ENCODE measurements around the gene COL6A6. TPM values are rescaled to one million over a fixed set of nuclear protein-coding genes. Genes with fewer than 3 reads are reported as not detected.
"Not testable (repeated sequence)": the region's sequence is repeated elsewhere in the genome, so short reads cannot be mapped to it uniquely, and the experiment has no call there.

The COL6A6 gene
- total RNA-seq, 2 donors from 2014 or later, result not detected

GRCh38 chr3:130527426-130527825 is 10.4 kb downstream of the COL6A6 start:
- intact Hi-C loops (cut with DNase I, micrococcal nuclease), result no loop called here
- ATAC-seq (no peak), DNase-seq (no peak)

GRCh38 chr3:130528120-130528519 is 11.1 kb downstream of the COL6A6 start:
- intact Hi-C loops (cut with DNase I, micrococcal nuclease), result no loop called here
- no peak for DNase-seq
- ATAC-seq, result no peak

GRCh38 chr3:130529486-130530215 is 12.7 kb downstream of the COL6A6 start:
- no peak for DNase-seq
- intact Hi-C loops (cut with DNase I, micrococcal nuclease), result no loop called here

GRCh38 chr3:130533247-130533646 is 16.3 kb downstream of the COL6A6 start:
- no peak for DNase-seq
- intact Hi-C loops (cut with DNase I, micrococcal nuclease), result no loop called here
- ATAC-seq, result no peak

More at GRCh38 chr3:130529486-130530215, 12.7 kb downstream of the COL6A6 start:
- ATAC-seq, result no peak

- intact Hi-C loops (cut with DNase I, micrococcal nuclease), result no loop called here
- DNase-seq, result no peak
- no peak for ATAC-seq
Observed at GRCh38 chr3:130537673-130538304, 20.8 kb downstream of the COL6A6 start.

- DNase-seq, result peak in 1 of 2 donors; percentile 43
- peak; percentile 42 for ATAC-seq
- intact Hi-C loops (cut with DNase I, micrococcal nuclease), result no loop called here
Observed at GRCh38 chr3:130539005-130539404, 22.0 kb downstream of the COL6A6 start.

- no peak for ATAC-seq
- DNase-seq, result no peak
- intact Hi-C loops (cut with DNase I, micrococcal nuclease), result no loop called here
Observed at GRCh38 chr3:130543322-130543721, 26.3 kb downstream of the COL6A6 start.

- intact Hi-C loops (cut with DNase I, micrococcal nuclease), result no loop called here
- ATAC-seq, result no peak
Observed at GRCh38 chr3:130546920-130547679, 30.1 kb downstream of the COL6A6 start.

GRCh38 chr3:130547680-130548065 is 30.7 kb downstream of the COL6A6 start:
- DNase-seq; ATAC-seq; intact Hi-C loops (cut with DNase I, micrococcal nuclease): not testable (repeated sequence)

More at GRCh38 chr3:130546920-130547679, 30.1 kb downstream of the COL6A6 start:
- DNase-seq, result no peak

- no peak for DNase-seq
- no peak for ATAC-seq
- intact Hi-C loops (cut with DNase I, micrococcal nuclease), result no loop called here
Observed at GRCh38 chr3:130548356-130548755, 31.4 kb downstream of the COL6A6 start.

- ATAC-seq, result no peak
- no peak for DNase-seq
- intact Hi-C loops (cut with DNase I, micrococcal nuclease), result no loop called here
Observed at GRCh38 chr3:130557336-130558035, 40.5 kb downstream of the COL6A6 start.

- DNase-seq (no peak), ATAC-seq (no peak)
- intact Hi-C loops (cut with DNase I, micrococcal nuclease), result no loop called here
Observed at GRCh38 chr3:130558366-130558765, 41.4 kb downstream of the COL6A6 start.

GRCh38 chr3:130565224-130565623 is 48.2 kb downstream of the COL6A6 start:
- DNase-seq (no peak), ATAC-seq (no peak)
- intact Hi-C loops (cut with DNase I, micrococcal nuclease), result no loop called here

Other genes starting within 250 kb of the COL6A6 start
- gene COL6A5, start 171.5 kb upstream of the COL6A6 start, total RNA-seq, result under 1 TPM in 1 of 2 donors, not detected in 1; 0.08 TPM
- gene PIK3R4, start 229.7 kb downstream of the COL6A6 start, total RNA-seq, result 10 to 100 TPM; 20.2 to 21.2 TPM

All from left colon (tissue), 2 donors.